GM19463 (cell line): Measurements from ENCODE around the gene STK32C.
"Not testable (repeated sequence)": the region's sequence is repeated elsewhere in the genome, so short reads cannot be mapped to it uniquely, and the experiment has no call there.

Experiments
- ATAC-seq: cut with Tn5 transposase; IDR thresholded peaks from one replicate; pipeline ENCODE4 v1.9.1; 2021; ENCODE audit warnings: mild to moderate bottlenecking, moderate library complexity; ENCODE audit not compliant: unreplicated experiment

STK32C gene

GRCh38 chr10:132160834-132161622 lies 146.7 kb downstream of the STK32C start:
- not testable (repeated sequence) for ATAC-seq

DNA sequence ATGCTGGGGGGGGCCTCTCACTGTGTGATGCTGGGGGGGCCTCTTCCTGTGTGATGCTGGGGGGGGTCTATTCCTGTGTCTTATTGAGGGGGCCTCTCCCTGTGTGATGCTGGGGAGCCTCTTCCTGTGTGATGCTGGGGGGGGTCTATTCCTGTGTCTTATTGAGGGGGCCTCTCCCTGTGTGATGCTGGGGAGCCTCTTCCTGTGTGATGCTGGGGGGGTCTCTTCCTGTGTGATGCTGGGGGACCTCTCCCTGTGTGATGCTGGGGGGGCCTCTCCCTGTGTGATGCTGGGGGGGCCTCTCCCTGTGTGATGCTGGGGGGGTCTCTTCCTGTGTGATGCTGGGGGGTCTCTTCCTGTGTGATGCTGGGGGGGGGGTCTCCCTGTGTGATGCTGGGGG lies 147.5 kb downstream of the STK32C start:
- ATAC-seq = not testable (repeated sequence)

GRCh38 chr10:132159302-132160230 lies 148.2 kb downstream of the STK32C start:
- ATAC-seq = not testable (repeated sequence)

GRCh38 chr10:132158823-132159222 lies 148.9 kb downstream of the STK32C start:
- no peak for ATAC-seq

DNA sequence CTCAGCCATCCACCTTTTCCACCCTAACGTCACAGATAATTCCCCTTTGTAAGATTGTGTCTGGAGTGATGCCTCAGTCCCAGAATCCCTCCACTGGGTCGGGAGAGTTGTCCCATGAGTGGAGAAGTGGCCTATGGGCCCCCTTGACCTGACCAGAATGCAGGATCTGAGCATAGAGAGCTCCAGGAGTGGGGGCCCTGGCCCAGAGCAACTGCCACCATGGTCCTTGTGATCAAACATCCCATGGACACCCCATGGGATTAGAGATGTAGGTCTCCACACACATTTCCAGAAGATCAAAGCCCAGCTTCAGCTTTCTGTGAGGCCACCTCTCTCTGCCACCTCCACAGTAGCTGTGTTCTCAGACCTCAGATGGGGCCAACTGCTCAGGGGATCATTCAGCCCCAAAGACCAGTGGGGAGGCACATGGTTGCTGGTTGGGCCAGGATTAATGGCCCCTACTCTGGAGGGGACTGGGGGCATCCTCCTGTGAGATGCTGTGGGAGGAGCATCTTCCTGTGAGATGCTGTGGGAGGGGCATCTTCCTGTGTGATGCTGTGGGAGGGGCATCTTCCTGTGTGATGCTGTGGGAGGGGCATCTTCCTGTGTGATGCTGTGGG lies 149.5 kb downstream of the STK32C start:
- no peak for ATAC-seq
